ENCODE data around the gene GOLGA8N.
"Not testable (repeated sequence)": the region's sequence is repeated elsewhere in the genome, so short reads cannot be mapped to it uniquely, and the experiment has no call there.

DNA sequence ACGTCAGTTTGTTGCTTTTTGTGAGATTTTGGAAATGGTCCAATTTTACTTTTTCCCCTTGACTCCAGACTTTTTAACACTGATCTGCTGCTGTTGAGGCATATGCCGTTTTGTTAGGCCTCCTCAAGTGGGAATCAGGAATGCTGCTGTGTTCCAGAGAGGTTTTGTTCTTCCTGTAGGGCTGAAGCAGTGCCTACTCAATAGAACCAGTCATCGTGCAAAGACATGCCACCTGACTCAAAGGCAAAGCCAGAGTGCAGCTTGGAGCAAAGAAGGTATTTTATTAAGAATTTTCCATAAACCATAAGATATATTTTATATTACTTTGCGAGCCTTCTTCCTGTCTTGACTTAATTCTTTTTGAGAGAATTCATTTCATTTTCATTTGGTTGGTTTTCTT lies 7.4 kb upstream of the GOLGA8N start:
- TF ChIP-seq, protein P1, sequence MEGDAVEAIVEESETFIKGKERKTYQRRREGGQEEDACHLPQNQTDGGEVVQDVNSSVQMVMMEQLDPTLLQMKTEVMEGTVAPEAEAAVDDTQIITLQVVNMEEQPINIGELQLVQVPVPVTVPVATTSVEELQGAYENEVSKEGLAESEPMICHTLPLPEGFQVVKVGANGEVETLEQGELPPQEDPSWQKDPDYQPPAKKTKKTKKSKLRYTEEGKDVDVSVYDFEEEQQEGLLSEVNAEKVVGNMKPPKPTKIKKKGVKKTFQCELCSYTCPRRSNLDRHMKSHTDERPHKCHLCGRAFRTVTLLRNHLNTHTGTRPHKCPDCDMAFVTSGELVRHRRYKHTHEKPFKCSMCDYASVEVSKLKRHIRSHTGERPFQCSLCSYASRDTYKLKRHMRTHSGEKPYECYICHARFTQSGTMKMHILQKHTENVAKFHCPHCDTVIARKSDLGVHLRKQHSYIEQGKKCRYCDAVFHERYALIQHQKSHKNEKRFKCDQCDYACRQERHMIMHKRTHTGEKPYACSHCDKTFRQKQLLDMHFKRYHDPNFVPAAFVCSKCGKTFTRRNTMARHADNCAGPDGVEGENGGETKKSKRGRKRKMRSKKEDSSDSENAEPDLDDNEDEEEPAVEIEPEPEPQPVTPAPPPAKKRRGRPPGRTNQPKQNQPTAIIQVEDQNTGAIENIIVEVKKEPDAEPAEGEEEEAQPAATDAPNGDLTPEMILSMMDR (IDR thresholded peaks at IDR 0.05; ENCODE audit: insufficient read depth, low read depth, low read length) = not testable (repeated sequence)
- TF ChIP-seq EZH2 (IDR thresholded peaks at IDR 0.05; ENCODE audit: insufficient read depth, low read length) = not testable (repeated sequence)

All from astrocyte (in vitro differentiated cells and primary cell).